ENCODE measurements around the gene GPATCH2L. TPM values are rescaled to one million over a fixed set of nuclear protein-coding genes. Genes with fewer than 3 reads are reported as not detected.

Gene GPATCH2L
- total and polyA plus RNA-seq, 2 of the 13 experiments (the other 11 are each of a cell fraction or from before 2014, with no cell fraction given): 14.4 to 29.0 TPM

DNA sequence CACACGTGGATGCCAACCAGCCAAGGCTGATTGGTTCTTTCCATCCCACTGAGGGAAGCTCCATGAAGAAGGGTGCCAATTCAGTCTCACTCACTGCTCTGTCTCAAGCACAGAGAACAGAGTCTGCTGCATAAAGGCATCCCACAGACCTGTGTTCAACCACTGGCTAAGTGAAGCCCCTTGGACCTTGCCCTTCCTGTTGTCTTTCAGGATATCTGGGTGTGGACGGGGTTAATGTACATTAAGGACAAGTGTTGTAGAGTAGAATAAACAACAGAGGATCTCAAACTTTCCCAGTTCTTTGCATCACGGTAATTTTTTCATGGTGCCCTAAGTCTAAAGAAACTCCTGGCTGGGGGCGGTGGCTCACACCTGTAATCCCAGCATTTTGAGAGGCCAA lies 33.1 kb upstream of the GPATCH2L start (continued):
- TF ChIP-seq, protein P1, sequence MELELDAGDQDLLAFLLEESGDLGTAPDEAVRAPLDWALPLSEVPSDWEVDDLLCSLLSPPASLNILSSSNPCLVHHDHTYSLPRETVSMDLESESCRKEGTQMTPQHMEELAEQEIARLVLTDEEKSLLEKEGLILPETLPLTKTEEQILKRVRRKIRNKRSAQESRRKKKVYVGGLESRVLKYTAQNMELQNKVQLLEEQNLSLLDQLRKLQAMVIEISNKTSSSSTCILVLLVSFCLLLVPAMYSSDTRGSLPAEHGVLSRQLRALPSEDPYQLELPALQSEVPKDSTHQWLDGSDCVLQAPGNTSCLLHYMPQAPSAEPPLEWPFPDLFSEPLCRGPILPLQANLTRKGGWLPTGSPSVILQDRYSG (CRISPR knock-in tag; IDR thresholded peaks at IDR 0.05): no peak
- peak in 1 of 2 experiments; percentile 34; a peak in 1 of 4 replicates for TF ChIP-seq EP300 (IDR thresholded peaks at IDR 0.05; ENCODE audit: low read depth in 2 of 2, low read length in 2 of 2)
- TF ChIP-seq EP300 (CRISPR knock-in tag; IDR thresholded peaks at IDR 0.05; ENCODE audit: borderline replicate concordance): no peak
- TF ChIP-seq, protein P2, sequence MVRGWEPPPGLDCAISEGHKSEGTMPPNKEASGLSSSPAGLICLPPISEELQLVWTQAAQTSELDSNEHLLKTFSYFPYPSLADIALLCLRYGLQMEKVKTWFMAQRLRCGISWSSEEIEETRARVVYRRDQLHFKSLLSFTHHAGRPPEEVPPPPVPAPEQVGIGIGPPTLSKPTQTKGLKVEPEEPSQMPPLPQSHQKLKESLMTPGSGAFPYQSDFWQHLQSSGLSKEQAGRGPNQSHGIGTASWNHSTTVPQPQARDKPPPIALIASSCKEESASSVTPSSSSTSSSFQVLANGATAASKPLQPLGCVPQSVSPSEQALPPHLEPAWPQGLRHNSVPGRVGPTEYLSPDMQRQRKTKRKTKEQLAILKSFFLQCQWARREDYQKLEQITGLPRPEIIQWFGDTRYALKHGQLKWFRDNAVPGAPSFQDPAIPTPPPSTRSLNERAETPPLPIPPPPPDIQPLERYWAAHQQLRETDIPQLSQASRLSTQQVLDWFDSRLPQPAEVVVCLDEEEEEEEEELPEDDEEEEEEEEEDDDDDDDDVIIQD (CRISPR knock-in tag; IDR thresholded peaks at IDR 0.05; ENCODE audit: low read depth): no peak
- TF ChIP-seq ZNF292 (CRISPR knock-in tag; IDR thresholded peaks at IDR 0.05; ENCODE audit: borderline replicate concordance, low read depth): peak; percentile 71; the same call in 1 of the 2 replicates
- TF ChIP-seq SOX6 (IDR thresholded peaks at IDR 0.05): no peak
- peak; percentile 32; the same call in 1 of the 2 replicates for TF ChIP-seq SOX6 (CRISPR knock-in tag; IDR thresholded peaks at IDR 0.05)
- no peak for TF ChIP-seq ZNF773 (CRISPR knock-in tag; IDR thresholded peaks at IDR 0.05; ENCODE audit: borderline replicate concordance)
- TF ChIP-seq HHEX (CRISPR knock-in tag; IDR thresholded peaks at IDR 0.05): 0 out of 2 replicates have a peak, but pooled peaks have one; percentile 18
- TF ChIP-seq GATAD2A (CRISPR knock-in tag; IDR thresholded peaks at IDR 0.05): peak; percentile 76
- TF ChIP-seq, protein P3, sequence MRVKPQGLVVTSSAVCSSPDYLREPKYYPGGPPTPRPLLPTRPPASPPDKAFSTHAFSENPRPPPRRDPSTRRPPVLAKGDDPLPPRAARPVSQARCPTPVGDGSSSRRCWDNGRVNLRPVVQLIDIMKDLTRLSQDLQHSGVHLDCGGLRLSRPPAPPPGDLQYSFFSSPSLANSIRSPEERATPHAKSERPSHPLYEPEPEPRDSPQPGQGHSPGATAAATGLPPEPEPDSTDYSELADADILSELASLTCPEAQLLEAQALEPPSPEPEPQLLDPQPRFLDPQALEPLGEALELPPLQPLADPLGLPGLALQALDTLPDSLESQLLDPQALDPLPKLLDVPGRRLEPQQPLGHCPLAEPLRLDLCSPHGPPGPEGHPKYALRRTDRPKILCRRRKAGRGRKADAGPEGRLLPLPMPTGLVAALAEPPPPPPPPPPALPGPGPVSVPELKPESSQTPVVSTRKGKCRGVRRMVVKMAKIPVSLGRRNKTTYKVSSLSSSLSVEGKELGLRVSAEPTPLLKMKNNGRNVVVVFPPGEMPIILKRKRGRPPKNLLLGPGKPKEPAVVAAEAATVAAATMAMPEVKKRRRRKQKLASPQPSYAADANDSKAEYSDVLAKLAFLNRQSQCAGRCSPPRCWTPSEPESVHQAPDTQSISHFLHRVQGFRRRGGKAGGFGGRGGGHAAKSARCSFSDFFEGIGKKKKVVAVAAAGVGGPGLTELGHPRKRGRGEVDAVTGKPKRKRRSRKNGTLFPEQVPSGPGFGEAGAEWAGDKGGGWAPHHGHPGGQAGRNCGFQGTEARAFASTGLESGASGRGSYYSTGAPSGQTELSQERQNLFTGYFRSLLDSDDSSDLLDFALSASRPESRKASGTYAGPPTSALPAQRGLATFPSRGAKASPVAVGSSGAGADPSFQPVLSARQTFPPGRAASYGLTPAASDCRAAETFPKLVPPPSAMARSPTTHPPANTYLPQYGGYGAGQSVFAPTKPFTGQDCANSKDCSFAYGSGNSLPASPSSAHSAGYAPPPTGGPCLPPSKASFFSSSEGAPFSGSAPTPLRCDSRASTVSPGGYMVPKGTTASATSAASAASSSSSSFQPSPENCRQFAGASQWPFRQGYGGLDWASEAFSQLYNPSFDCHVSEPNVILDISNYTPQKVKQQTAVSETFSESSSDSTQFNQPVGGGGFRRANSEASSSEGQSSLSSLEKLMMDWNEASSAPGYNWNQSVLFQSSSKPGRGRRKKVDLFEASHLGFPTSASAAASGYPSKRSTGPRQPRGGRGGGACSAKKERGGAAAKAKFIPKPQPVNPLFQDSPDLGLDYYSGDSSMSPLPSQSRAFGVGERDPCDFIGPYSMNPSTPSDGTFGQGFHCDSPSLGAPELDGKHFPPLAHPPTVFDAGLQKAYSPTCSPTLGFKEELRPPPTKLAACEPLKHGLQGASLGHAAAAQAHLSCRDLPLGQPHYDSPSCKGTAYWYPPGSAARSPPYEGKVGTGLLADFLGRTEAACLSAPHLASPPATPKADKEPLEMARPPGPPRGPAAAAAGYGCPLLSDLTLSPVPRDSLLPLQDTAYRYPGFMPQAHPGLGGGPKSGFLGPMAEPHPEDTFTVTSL (CRISPR knock-in tag; IDR thresholded peaks at IDR 0.05; ENCODE audit: borderline replicate concordance): peak; percentile 71; the same call in 1 of the 2 replicates
- no peak for TF ChIP-seq FOXA1 (IDR thresholded peaks at IDR 0.05)
- peak; percentile 38; the same call in 1 of the 2 replicates for TF ChIP-seq FOXA1 (CRISPR knock-in tag; IDR thresholded peaks at IDR 0.05)
- TF ChIP-seq, protein P4, sequence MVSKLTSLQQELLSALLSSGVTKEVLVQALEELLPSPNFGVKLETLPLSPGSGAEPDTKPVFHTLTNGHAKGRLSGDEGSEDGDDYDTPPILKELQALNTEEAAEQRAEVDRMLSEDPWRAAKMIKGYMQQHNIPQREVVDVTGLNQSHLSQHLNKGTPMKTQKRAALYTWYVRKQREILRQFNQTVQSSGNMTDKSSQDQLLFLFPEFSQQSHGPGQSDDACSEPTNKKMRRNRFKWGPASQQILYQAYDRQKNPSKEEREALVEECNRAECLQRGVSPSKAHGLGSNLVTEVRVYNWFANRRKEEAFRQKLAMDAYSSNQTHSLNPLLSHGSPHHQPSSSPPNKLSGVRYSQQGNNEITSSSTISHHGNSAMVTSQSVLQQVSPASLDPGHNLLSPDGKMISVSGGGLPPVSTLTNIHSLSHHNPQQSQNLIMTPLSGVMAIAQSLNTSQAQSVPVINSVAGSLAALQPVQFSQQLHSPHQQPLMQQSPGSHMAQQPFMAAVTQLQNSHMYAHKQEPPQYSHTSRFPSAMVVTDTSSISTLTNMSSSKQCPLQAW (CRISPR knock-in tag; IDR thresholded peaks at IDR 0.05): no peak
- TF ChIP-seq NR2F6 (IDR thresholded peaks at IDR 0.05): no peak
- TF ChIP-seq NR2F6 (CRISPR knock-in tag; IDR thresholded peaks at IDR 0.05): 0 out of 2 replicates have a peak, but pooled peaks have one; percentile 40
- TF ChIP-seq MEIS1 (CRISPR knock-in tag; IDR thresholded peaks at IDR 0.05; ENCODE audit: borderline replicate concordance): no peak
- TF ChIP-seq, protein P5, sequence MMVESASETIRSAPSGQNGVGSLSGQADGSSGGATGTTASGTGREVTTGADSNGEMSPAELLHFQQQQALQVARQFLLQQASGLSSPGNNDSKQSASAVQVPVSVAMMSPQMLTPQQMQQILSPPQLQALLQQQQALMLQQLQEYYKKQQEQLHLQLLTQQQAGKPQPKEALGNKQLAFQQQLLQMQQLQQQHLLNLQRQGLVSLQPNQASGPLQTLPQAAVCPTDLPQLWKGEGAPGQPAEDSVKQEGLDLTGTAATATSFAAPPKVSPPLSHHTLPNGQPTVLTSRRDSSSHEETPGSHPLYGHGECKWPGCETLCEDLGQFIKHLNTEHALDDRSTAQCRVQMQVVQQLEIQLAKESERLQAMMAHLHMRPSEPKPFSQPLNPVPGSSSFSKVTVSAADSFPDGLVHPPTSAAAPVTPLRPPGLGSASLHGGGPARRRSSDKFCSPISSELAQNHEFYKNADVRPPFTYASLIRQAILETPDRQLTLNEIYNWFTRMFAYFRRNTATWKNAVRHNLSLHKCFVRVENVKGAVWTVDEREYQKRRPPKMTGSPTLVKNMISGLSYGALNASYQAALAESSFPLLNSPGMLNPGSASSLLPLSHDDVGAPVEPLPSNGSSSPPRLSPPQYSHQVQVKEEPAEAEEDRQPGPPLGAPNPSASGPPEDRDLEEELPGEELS (CRISPR knock-in tag; IDR thresholded peaks at IDR 0.05): peak; percentile 85
- no peak for TF ChIP-seq SOX13 (IDR thresholded peaks at IDR 0.05)
- TF ChIP-seq SOX13 (CRISPR knock-in tag; conservative IDR thresholded peaks at IDR 0.05 in 1 of 2, IDR thresholded peaks at IDR 0.05 in 1 of 2): peak in 1 of 2 experiments; percentile 37; a peak in 1 of 4 replicates
